H1 (cell line): Measurements from ENCODE around the gene EIF4ENIF1. TPM values are rescaled to one million over a fixed set of nuclear protein-coding genes. Genes with fewer than 3 reads are reported as not detected.

Experiments
- CTCF ChIA-PET: fragments of 300-600 bp; sonication (Branson Sonifier 250); formaldehyde crosslinking; loops from one replicate; lab custom pipeline; 2021; ENCODE audit not compliant: partially characterized antibody; lab: Charles Lee
- POLR2A ChIA-PET: fragments of 300-600 bp; sonication (Branson Sonifier 250); formaldehyde crosslinking; loops from one replicate; lab custom pipeline; 2021; ENCODE audit warnings: inconsistent platforms; ENCODE audit not compliant: partially characterized antibody; lab: Charles Lee
- DNase-seq, 2 experiments: peaks; one replicate each; pipeline versions ENCODE4 v3.0.0 to v3.0.0-alpha.2; 2010 to 2022; ENCODE audit warnings: low spot score in 2 of 2, low read depth in 1 of 2, mixed read lengths in 1 of 2
- FAIRE-seq: peaks from 2 replicates; lab custom pipeline; 2011; peaks lifted over from hg19 to GRCh38; lab: Jason Lieb, UNC
- H2AFZ ChIP-seq: 2 replicates; pipeline ENCODE4 v1.8.1; 2012; ENCODE audit warnings: low read length, inconsistent platforms
- H2AK5ac ChIP-seq: 2 replicates; pipeline ENCODE4 v1.6.1; 2013; ENCODE audit warnings: low read depth, low read length
- H2BK120ac ChIP-seq: replicated peaks from 2 replicates; pipeline ENCODE3; 2013; ENCODE audit warnings: low read depth, low read length, inconsistent platforms
- H2BK12ac ChIP-seq: 2 replicates; pipeline ENCODE4 v1.6.1; 2013; ENCODE audit warnings: low read depth, low read length
- H2BK15ac ChIP-seq: 2 replicates; pipeline ENCODE4 v1.6.1; 2013; ENCODE audit warnings: low read length
- H2BK20ac ChIP-seq: 2 replicates; pipeline ENCODE4 v1.6.1; 2013; ENCODE audit warnings: low read length
- H2BK5ac ChIP-seq: 2 replicates; pipeline ENCODE4 v1.6.1; 2013; ENCODE audit warnings: low read depth, low read length
- H3K14ac ChIP-seq: 2 replicates; pipeline ENCODE4 v1.6.1; 2013; ENCODE audit warnings: inconsistent platforms; ENCODE audit not compliant: insufficient read length
- H3K18ac ChIP-seq: 2 replicates; pipeline ENCODE4 v1.6.1; 2013; ENCODE audit warnings: low read length; ENCODE audit errors: extremely low read depth
- H3K23ac ChIP-seq: 2 replicates; pipeline ENCODE4 v1.6.1; 2013; ENCODE audit warnings: inconsistent platforms; ENCODE audit not compliant: insufficient read length
- H3K23me2 ChIP-seq: 2 replicates; pipeline ENCODE4 v1.6.1; 2013; ENCODE audit warnings: low read depth, low read length
- H3K27ac ChIP-seq: 2 replicates; pipeline ENCODE4 v1.6.1; 2011; ENCODE audit warnings: low read depth, low read length, inconsistent platforms
- H3K27me3 ChIP-seq, 4 experiments: replicated peaks in 1 of 4; 1 replicate in 1 of 4; 2 replicates in 3 of 4; pipeline versions ENCODE4 v1.6.1 to v1.8.1; 2011 to 2013; ENCODE audit warnings: low read length in 3 of 4, mild to moderate bottlenecking in 3 of 4, inconsistent platforms in 2 of 4, mixed read lengths in 2 of 4, moderate library complexity in 1 of 4; ENCODE audit not compliant: control insufficient read depth in 3 of 4, insufficient read depth in 3 of 4; ENCODE audit errors: extremely low read depth in 1 of 4
- H3K36me3 ChIP-seq, 4 experiments: 2 replicates each; pipeline versions ENCODE4 v1.6.1 to v1.8.1; 2011 to 2013; ENCODE audit warnings: mild to moderate bottlenecking in 4 of 4, low read length in 3 of 4, moderate library complexity in 2 of 4, control low read depth in 1 of 4, inconsistent platforms in 1 of 4; ENCODE audit not compliant: insufficient read depth in 4 of 4, control insufficient read depth in 2 of 4
- H3K4ac ChIP-seq: replicated peaks from 2 replicates; pipeline ENCODE3; 2013; ENCODE audit warnings: low read length, low read depth, mixed read lengths, inconsistent platforms; ENCODE audit not compliant: insufficient read length
- H3K4me1 ChIP-seq, 4 experiments: replicated peaks in 1 of 4; 1 replicate in 1 of 4; 2 replicates in 3 of 4; pipeline versions ENCODE4 v1.6.1 to v1.8.1; 2011 to 2013; ENCODE audit warnings: low read length in 3 of 4, inconsistent platforms in 2 of 4, mixed read lengths in 1 of 4; ENCODE audit not compliant: insufficient read depth in 4 of 4, control insufficient read depth in 3 of 4
- H3K4me2 ChIP-seq, 2 experiments: 2 replicates each; pipeline versions ENCODE4 v1.6.1 to v1.8.1; 2011 to 2013; ENCODE audit warnings: low read depth in 2 of 2, low read length in 2 of 2, control low read depth in 1 of 2, inconsistent platforms in 1 of 2, mild to moderate bottlenecking in 1 of 2; ENCODE audit not compliant: insufficient read depth in 1 of 2
- H3K4me3 ChIP-seq, 4 experiments: fragments of 200-600, 300-600 bp in 1 of 4; sonication (generic), shearing (Covaris generic), sonication (Bioruptor Twin) in 1 of 4; 2 replicates each; pipeline versions ENCODE4 v1.5.1 to v1.8.1; 2011 to 2016; ENCODE audit warnings: low read length in 4 of 4, low read depth in 3 of 4, control low read depth in 2 of 4, inconsistent platforms in 2 of 4, mild to moderate bottlenecking in 2 of 4, mixed read lengths in 1 of 4, moderate library complexity in 1 of 4; ENCODE audit not compliant: insufficient read depth in 2 of 4; ENCODE audit errors: extremely low read depth in 1 of 4
- H3K56ac ChIP-seq: replicated peaks from 2 replicates; pipeline ENCODE3; 2013; ENCODE audit warnings: low read depth, mild to moderate bottlenecking, mixed read lengths, low read length, inconsistent platforms; ENCODE audit not compliant: insufficient read length
- H3K79me1 ChIP-seq: 2 replicates; pipeline ENCODE4 v1.6.1; 2013; ENCODE audit warnings: low read depth, low read length, control low read depth
- H3K79me2 ChIP-seq, 2 experiments: 2 replicates each; pipeline versions ENCODE4 v1.6.1 to v1.8.1; 2012 to 2013; ENCODE audit warnings: low read length in 2 of 2, mild to moderate bottlenecking in 2 of 2, inconsistent platforms in 1 of 2; ENCODE audit not compliant: insufficient read depth in 2 of 2, control insufficient read depth in 1 of 2
- H3K9ac ChIP-seq, 4 experiments: replicated peaks in 1 of 4; 1 replicate in 1 of 4; 2 replicates in 3 of 4; pipeline versions ENCODE4 v1.6.1 to v1.8.1; 2011 to 2013; ENCODE audit warnings: low read depth in 3 of 4, low read length in 3 of 4, control low read depth in 2 of 4, mild to moderate bottlenecking in 2 of 4, moderate library complexity in 2 of 4, inconsistent platforms in 1 of 4; ENCODE audit errors: extremely low read depth in 1 of 4
- H3K9me3 ChIP-seq, 2 experiments: 2 replicates each; pipeline versions ENCODE4 v1.6.1 to v1.8.1; 2012 to 2013; ENCODE audit warnings: mild to moderate bottlenecking in 2 of 2, moderate library complexity in 2 of 2, control low read depth in 1 of 2, inconsistent platforms in 1 of 2, low read depth in 1 of 2, low read length in 1 of 2, mixed read lengths in 1 of 2; ENCODE audit not compliant: insufficient read depth in 2 of 2
- H4K20me1 ChIP-seq, 2 experiments: replicated peaks in 1 of 2; 2 replicates each; pipeline versions ENCODE3 to v1.8.1; 2011 to 2013; ENCODE audit warnings: inconsistent platforms in 2 of 2, low read length in 2 of 2, mild to moderate bottlenecking in 1 of 2; ENCODE audit not compliant: insufficient read depth in 2 of 2, control insufficient read depth in 1 of 2
- H4K5ac ChIP-seq: 2 replicates; pipeline ENCODE4 v1.6.1; 2013; ENCODE audit warnings: low read length, low read depth, mixed read lengths, inconsistent platforms; ENCODE audit not compliant: insufficient read length
- H4K8ac ChIP-seq: 2 replicates; pipeline ENCODE4 v1.8.0; 2013; ENCODE audit warnings: mild to moderate bottlenecking, moderate library complexity, low read length, inconsistent platforms; ENCODE audit not compliant: insufficient read depth; ENCODE audit errors: extremely low read depth
- H4K91ac ChIP-seq: replicated peaks from 2 replicates; pipeline ENCODE3; 2013; ENCODE audit warnings: low read length, mixed read lengths, inconsistent platforms; ENCODE audit not compliant: insufficient read length
- E2F6 ChIP-seq: IDR thresholded peaks from 2 replicates; pipeline ENCODE4 v1.6.1; 2012; ENCODE audit warnings: inconsistent platforms
- JUN ChIP-seq: IDR thresholded peaks from 2 replicates; pipeline ENCODE4 v1.6.1; 2011; ENCODE audit warnings: low read depth, mild to moderate bottlenecking, improper control_type of control experiment, low read length
- NANOG ChIP-seq: IDR thresholded peaks from 2 replicates; pipeline ENCODE4 v1.6.1; 2011; ENCODE audit warnings: low read length, low read depth, mild to moderate bottlenecking, inconsistent platforms; ENCODE audit not compliant: insufficient read depth, poor library complexity, severe bottlenecking
- WGBS, 2 experiments: shearing (Covaris generic) in 1 of 2; methylation state at CpG; one replicate each; pipeline versions ENCODE4 v1.1.6 to v1.1.7; 2013 to 2015; ENCODE audit warnings: low lambda C conversion rate in 2 of 2, mixed read lengths in 2 of 2, inconsistent platforms in 1 of 2, low coverage in 1 of 2, missing lambda C conversion rate in 1 of 2; ENCODE audit not compliant: insufficient replicate concordance in 2 of 2, insufficient coverage in 1 of 2, insufficient read length in 1 of 2; ENCODE audit errors: extremely low coverage in 1 of 2, missing lambda C conversion rate in 1 of 2; 5-methylcytosine and 5-hydroxymethylcytosine counted together
- polyA plus RNA-seq, 7 experiments: library from polyadenylated mRNA; depleted of rRNA in 3 of 7; stranded (reverse) in 5 of 7; unstranded in 2 of 7; fragments of >200 nt in 5 of 7; fragments of 200-250 nt in 2 of 7; gene quantifications; 1 replicate in 5 of 7; 2 replicates in 1 of 7; 4 replicates in 1 of 7; pipeline versions ENCODE4 v1.2.1 to v1.2.3, GENCODE V29; 2011 to 2013; ENCODE audit warnings: missing spikeins in 2 of 7, mixed read lengths in 2 of 7
- total RNA-seq: library from RNA; stranded (reverse); fragmentation: NEBNext Ultra II Directional; extraction: Animal tissue kit (Norgen Biotek cat#: 25700); gene quantifications from 2 replicates; pipeline ENCODE4 v1.2.1, GENCODE V29; 2021

The EIF4ENIF1 gene
- total and polyA plus RNA-seq, 2 of the 8 experiments (the other 6 are each of a cell fraction or from before 2014, with no cell fraction given), result 21.9 to 23.6 TPM

DNA sequence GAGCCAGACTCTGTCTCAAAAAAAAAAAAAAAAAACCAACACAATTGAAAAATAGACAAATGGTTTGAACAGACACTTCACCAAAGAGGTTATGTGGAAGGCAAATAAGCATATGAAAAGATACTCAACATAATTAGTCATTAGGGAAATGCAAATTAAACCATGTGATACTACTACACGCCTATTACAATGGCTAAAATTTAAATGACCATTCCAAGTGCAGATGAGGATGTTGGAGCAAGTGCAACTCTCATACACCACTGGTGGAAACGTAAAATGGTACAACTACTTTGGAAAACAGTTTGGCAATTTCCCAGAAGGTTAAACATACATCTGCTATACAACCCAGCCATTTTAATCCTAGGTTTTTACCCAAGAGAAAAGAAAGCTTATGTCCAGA is 24.3 kb downstream of the EIF4ENIF1 start:
- CTCF ChIA-PET, result interaction anchor here (1.5 kb wide), 1 partner anchor 13 kb away, joined by 5 read pairs; no protein-coding TSS in a partner anchor
- H3K4ac ChIP-seq, result no peak overlapping the region
- no peak overlapping the region for H4K91ac ChIP-seq
- H4K8ac ChIP-seq, result no peak overlapping the region
- H2BK5ac ChIP-seq, result no peak overlapping the region
- WGBS, 2 experiments, result 93% methylated on average over 2 of the region's 2 CpGs; no CpG with 5 or more reads in 1 of the 2 experiments
- no peak overlapping the region for H3K56ac ChIP-seq
- DNase-seq, result no peak
- no peaks in the 10 kb centered on the region for H3K27me3 ChIP-seq
- H2AFZ ChIP-seq, result no peak overlapping the region
- no peak overlapping the region for H3K9ac ChIP-seq
- H3K79me1 ChIP-seq, result no peaks in the 10 kb centered on the region
- H3K4me1 ChIP-seq, result no peaks in the 10 kb centered on the region
- no peak overlapping the region for H3K27ac ChIP-seq
- H2BK20ac ChIP-seq, result no peak overlapping the region
- no peaks in the 10 kb centered on the region for H3K79me2 ChIP-seq
- no peak overlapping the region for H3K4me3 ChIP-seq
- H2BK120ac ChIP-seq, result no peak overlapping the region
- POLR2A ChIA-PET, result interaction anchor here (1.0 kb wide), 1 partner anchor 14 kb away, joined by 3 read pairs; no protein-coding TSS in a partner anchor
- H3K36me3 ChIP-seq, result peaks cover 3 to 36% (median 19%) of the 10 kb centered on the region in 4 experiments; a peak in 6 of 8 replicates
- H3K9me3 ChIP-seq, result no peaks in the 10 kb centered on the region
- H3K18ac ChIP-seq, result no peak overlapping the region
- no peak for FAIRE-seq
- no peak overlapping the region for H3K14ac ChIP-seq
- H4K20me1 ChIP-seq, result peaks cover 0 to 1% of the 10 kb centered on the region in 2 experiments
- no peak overlapping the region for H3K23ac ChIP-seq
- no peak overlapping the region for H4K5ac ChIP-seq
- H2AK5ac ChIP-seq, result no peak overlapping the region
- H3K23me2 ChIP-seq, result no peaks in the 10 kb centered on the region
- H2BK15ac ChIP-seq, result no peak overlapping the region
- H3K4me2 ChIP-seq, result no peak overlapping the region
- no peak overlapping the region for H2BK12ac ChIP-seq
- TF ChIP-seq NANOG (no peak), E2F6 (no peak), JUN (no peak)
